Sigmoid colon (tissue), 7 donors: ENCODE data around the gene ACAA2. TPM values are rescaled to one million over a fixed set of nuclear protein-coding genes. Genes with fewer than 3 reads are reported as not detected.

Experiments
- DNase-seq: peaks from one replicate; pipeline ENCODE4 v3.0.0-alpha.2; 2019
- H3K27ac ChIP-seq, 4 donors: fragments of 200-600 bp; sonication (generic); one replicate each; pipeline ENCODE4 v1.5.1; 2016 to 2019; ENCODE audit warnings: mild to moderate bottlenecking in 1 of 4
- H3K27me3 ChIP-seq, 3 donors: fragments of 200-600 bp; sonication (generic); one replicate each; pipeline ENCODE4 v1.5.1; 2019; ENCODE audit warnings: mild to moderate bottlenecking in 1 of 3
- H3K36me3 ChIP-seq, 4 donors: fragments of 200-600 bp; sonication (generic); one replicate each; pipeline ENCODE4 v1.5.1; 2016 to 2019
- H3K4me1 ChIP-seq, 4 donors: fragments of 200-600 bp; sonication (generic); one replicate each; pipeline ENCODE4 v1.5.1; 2017 to 2019
- H3K4me3 ChIP-seq, 4 donors: fragments of 200-600 bp; sonication (generic); one replicate each; pipeline ENCODE4 v1.5.1; 2017 to 2019; ENCODE audit warnings: mild to moderate bottlenecking in 2 of 4, moderate library complexity in 1 of 4
- H3K9me3 ChIP-seq, 4 donors: fragments of 200-600 bp in 3 of 4; sonication (generic) in 3 of 4; one replicate each; pipeline versions ENCODE4 v1.5.1 to v1.6.1; 2013 to 2019
- EP300 ChIP-seq, 4 donors: sonication (generic); formaldehyde crosslinking; IDR thresholded peaks; one replicate each; pipeline ENCODE4 v1.6.1; 2017; ENCODE audit warnings: antibody characterized with exemption in 4 of 4
- POLR2A ChIP-seq, 2 donors: fragments of 450-650 bp; IDR thresholded peaks; one replicate each; pipeline ENCODE4 v1.6.1; 2016; ENCODE audit warnings: antibody characterized with exemption in 2 of 2, mild to moderate bottlenecking in 2 of 2, moderate library complexity in 2 of 2
- POLR2AphosphoS5 ChIP-seq, 4 donors: sonication (generic); formaldehyde crosslinking; IDR thresholded peaks; one replicate each; pipeline ENCODE4 v1.6.1; 2017; ENCODE audit warnings: antibody characterized with exemption in 4 of 4
- whole genome bisulfite sequencing, 2 donors: extraction: QIAGEN DNeasy Blood & Tissue Kit; methylation state at CpG; one replicate each; pipeline ENCODE4 v1.1.7; 2013; 5-methylcytosine and 5-hydroxymethylcytosine counted together
- intact Hi-C: fragments of 100-400 bp; cut with DNase I; formaldehyde crosslinking; loops from one replicate; pipeline ENCODE4 v1.15.1; 2023
- polyA plus RNA-seq, 3 donors: library from polyadenylated mRNA; stranded (reverse); fragments of 200-250 nt; gene quantifications; one replicate each; pipeline ENCODE4 v1.2.3, GENCODE V29; 2013
- total RNA-seq, 4 donors: library from RNA; depleted of rRNA; stranded (reverse); fragments of >200 nt; gene quantifications; one replicate each; pipeline ENCODE4 v1.1.0, GENCODE V29; 2016
- TF ChIP-seq, protein P1 (sequence below), 4 experiments: fragments of 450-650 bp in 3 of 4; fragments of 200-600 bp in 1 of 4; IDR thresholded peaks; one replicate each; pipeline ENCODE4 v1.5.1; 2016 to 2019; ENCODE audit warnings: antibody characterized with exemption in 4 of 4, mild to moderate bottlenecking in 3 of 4, moderate library complexity in 2 of 4
- donor health status: healthy with polysubstance abuse.
- donor health status: Bipolar disorder and iron deficiency.
- donor health status: healthy.

The ACAA2 gene
- total and polyA plus RNA-seq, 7 donors, result 61.8 to 478 (median 87.7) TPM

- Histone ChIP-seq H3K36me3 (no peaks in the 10 kb centered on the region), H3K9me3 (no peaks in the 10 kb centered on the region), H3K27ac (no peak overlapping the region), H3K4me3 (no peak overlapping the region), H3K27me3 (no peaks in the 10 kb centered on the region), H3K4me1 (peaks cover 0 to 5% (median 0%) of the 10 kb centered on the region in 4 donors)
- TF ChIP-seq, protein P1, sequence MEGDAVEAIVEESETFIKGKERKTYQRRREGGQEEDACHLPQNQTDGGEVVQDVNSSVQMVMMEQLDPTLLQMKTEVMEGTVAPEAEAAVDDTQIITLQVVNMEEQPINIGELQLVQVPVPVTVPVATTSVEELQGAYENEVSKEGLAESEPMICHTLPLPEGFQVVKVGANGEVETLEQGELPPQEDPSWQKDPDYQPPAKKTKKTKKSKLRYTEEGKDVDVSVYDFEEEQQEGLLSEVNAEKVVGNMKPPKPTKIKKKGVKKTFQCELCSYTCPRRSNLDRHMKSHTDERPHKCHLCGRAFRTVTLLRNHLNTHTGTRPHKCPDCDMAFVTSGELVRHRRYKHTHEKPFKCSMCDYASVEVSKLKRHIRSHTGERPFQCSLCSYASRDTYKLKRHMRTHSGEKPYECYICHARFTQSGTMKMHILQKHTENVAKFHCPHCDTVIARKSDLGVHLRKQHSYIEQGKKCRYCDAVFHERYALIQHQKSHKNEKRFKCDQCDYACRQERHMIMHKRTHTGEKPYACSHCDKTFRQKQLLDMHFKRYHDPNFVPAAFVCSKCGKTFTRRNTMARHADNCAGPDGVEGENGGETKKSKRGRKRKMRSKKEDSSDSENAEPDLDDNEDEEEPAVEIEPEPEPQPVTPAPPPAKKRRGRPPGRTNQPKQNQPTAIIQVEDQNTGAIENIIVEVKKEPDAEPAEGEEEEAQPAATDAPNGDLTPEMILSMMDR (IDR thresholded peaks at IDR 0.05), result no peak
- no peak for TF ChIP-seq POLR2AphosphoS5 (IDR thresholded peaks at IDR 0.05)
- no peak for TF ChIP-seq EP300 (IDR thresholded peaks at IDR 0.05)
- no peak for TF ChIP-seq POLR2A (IDR thresholded peaks at IDR 0.05)
- 70 to 72% methylated on average over 2 of the region's 2 CpGs for WGBS, 2 donors
- no peak for DNase-seq
- intact Hi-C loops, result no loop called here
Observed at GRCh38 chr18:49835405-49835804, 22.1 kb upstream of the ACAA2 start.

DNA sequence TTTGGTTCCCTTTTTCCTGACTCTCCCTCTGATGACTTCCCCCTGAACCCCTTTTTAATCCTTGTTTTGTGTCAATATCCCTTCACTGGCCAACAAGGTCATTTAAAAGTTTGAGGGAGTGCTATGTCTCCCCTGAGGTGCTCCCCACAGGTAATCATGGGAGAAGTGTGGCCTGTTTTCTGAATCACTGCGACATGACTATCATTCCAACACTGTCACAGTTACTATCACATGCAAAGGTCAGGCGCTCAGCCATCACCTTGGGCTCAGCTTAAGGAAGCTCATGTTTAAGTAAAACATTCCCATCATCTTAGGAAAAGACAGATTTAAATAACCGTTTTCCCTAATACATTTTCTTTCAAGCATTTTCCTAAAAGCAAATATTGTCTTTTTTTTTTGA is 20.9 kb upstream of the ACAA2 start:
- no peak overlapping the region for H3K27ac ChIP-seq
- H3K4me3 ChIP-seq, result no peak overlapping the region
- peaks cover 0 to 5% (median 0%) of the 10 kb centered on the region in 4 donors for H3K4me1 ChIP-seq
- no peak for TF ChIP-seq POLR2AphosphoS5 (IDR thresholded peaks at IDR 0.05)
- no peaks in the 10 kb centered on the region for H3K9me3 ChIP-seq
- H3K36me3 ChIP-seq, result no peaks in the 10 kb centered on the region
- DNase-seq, result no peak
- intact Hi-C loops, result no loop called here
- H3K27me3 ChIP-seq, result no peaks in the 10 kb centered on the region
- 94 to 95% methylated on average over 3 of the region's 3 CpGs for WGBS, 2 donors

GRCh38 chr18:49833814-49834213 is 20.5 kb upstream of the ACAA2 start:
- Histone ChIP-seq H3K9me3 (no peaks in the 10 kb centered on the region), H3K4me1 (peaks cover 0 to 5% (median 0%) of the 10 kb centered on the region in 4 donors), H3K36me3 (no peaks in the 10 kb centered on the region), H3K27ac (no peak overlapping the region), H3K4me3 (no peak overlapping the region), H3K27me3 (no peaks in the 10 kb centered on the region)
- 72 to 79% methylated on average over 4 of the region's 4 CpGs for WGBS, 2 donors
- intact Hi-C loops, result no loop called here
- TF ChIP-seq EP300 (IDR thresholded peaks at IDR 0.05) (no peak), POLR2A (IDR thresholded peaks at IDR 0.05) (no peak), POLR2AphosphoS5 (IDR thresholded peaks at IDR 0.05) (no peak)
- TF ChIP-seq, protein P1 (IDR thresholded peaks at IDR 0.05), result no peak
- DNase-seq, result no peak

DNA sequence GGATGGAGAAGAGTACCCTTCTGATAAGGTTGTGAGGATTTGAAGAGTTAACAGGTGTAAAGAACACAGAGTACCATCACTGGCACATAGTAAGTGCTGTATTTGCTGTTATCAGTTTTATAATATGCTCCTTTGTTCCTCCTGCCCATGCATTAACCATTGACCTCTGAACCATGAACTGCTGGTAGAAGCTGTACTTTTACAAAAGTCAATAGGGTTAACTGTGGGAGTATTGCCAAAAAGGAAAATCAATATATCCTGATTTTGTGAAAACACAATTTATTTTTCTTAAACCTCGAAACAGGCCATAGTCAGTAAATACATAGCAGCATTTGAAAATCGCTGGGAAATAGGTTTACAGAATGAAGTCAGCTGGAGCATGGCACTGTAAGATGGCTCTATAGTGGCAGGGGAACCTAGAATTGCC is 18.9 kb upstream of the ACAA2 start:
- TF ChIP-seq POLR2AphosphoS5 (IDR thresholded peaks at IDR 0.05), result no peak
- TF ChIP-seq POLR2A (IDR thresholded peaks at IDR 0.05), result no peak
- no peak for TF ChIP-seq EP300 (IDR thresholded peaks at IDR 0.05)
- TF ChIP-seq, protein P1 (IDR thresholded peaks at IDR 0.05), result no peak
- Histone ChIP-seq H3K4me3 (no peak overlapping the region), H3K9me3 (peaks cover 0 to under 1% (median 0%) of the 10 kb centered on the region in 4 donors), H3K36me3 (no peaks in the 10 kb centered on the region), H3K27me3 (no peaks in the 10 kb centered on the region), H3K27ac (no peak overlapping the region), H3K4me1 (peaks cover 0 to 5% (median 0%) of the 10 kb centered on the region in 4 donors)
- intact Hi-C loops, result no loop called here
- 53 to 80% methylated on average over 2 of the region's 2 CpGs for WGBS, 2 donors
- no peak for DNase-seq

GRCh38 chr18:49827996-49828395 is 14.7 kb upstream of the ACAA2 start:
- no peaks in the 10 kb centered on the region for H3K27me3 ChIP-seq
- TF ChIP-seq, protein P1 (IDR thresholded peaks at IDR 0.05), result no peak
- no peak for TF ChIP-seq POLR2AphosphoS5 (IDR thresholded peaks at IDR 0.05)
- no peak for TF ChIP-seq POLR2A (IDR thresholded peaks at IDR 0.05)
- no peak for TF ChIP-seq EP300 (IDR thresholded peaks at IDR 0.05)
- H3K4me1 ChIP-seq, result peaks cover 0 to 4% (median 0%) of the 10 kb centered on the region in 4 donors
- peaks cover 0 to 3% (median 0%) of the 10 kb centered on the region in 4 donors for H3K9me3 ChIP-seq
- 92 to 97% methylated on average over 1 of the region's 1 CpG for WGBS, 2 donors
- no peak overlapping the region for H3K27ac ChIP-seq
- DNase-seq, result no peak
- H3K4me3 ChIP-seq, result no peak overlapping the region
- intact Hi-C loops, result no loop called here
- no peaks in the 10 kb centered on the region for H3K36me3 ChIP-seq
